T-helper 1 cell treated with Interleukin-12 subunit alpha and Interleukin-12 subunit beta and Interleukin-4 antibody, amounts not matched to agents 30 ng/mL and 1 ng/mL, for 36 hours (primary cell): ENCODE data around the gene SNRNP48. TPM values are rescaled to one million over a fixed set of nuclear protein-coding genes. Genes with fewer than 3 reads are reported as not detected.

Source experiments
- intact Hi-C: fragments of 100-400 bp; cut with micrococcal nuclease; formaldehyde crosslinking; loops from one replicate; pipeline ENCODE4 v1.15.1; 2024
- total RNA-seq: library from RNA; stranded (reverse); gene quantifications from 2 replicates; pipeline ENCODE4 v1.2.3, GENCODE V29; 2022

The SNRNP48 gene
- total RNA-seq, 1 donor from 2014 or later, result 15.2 TPM

DNA sequence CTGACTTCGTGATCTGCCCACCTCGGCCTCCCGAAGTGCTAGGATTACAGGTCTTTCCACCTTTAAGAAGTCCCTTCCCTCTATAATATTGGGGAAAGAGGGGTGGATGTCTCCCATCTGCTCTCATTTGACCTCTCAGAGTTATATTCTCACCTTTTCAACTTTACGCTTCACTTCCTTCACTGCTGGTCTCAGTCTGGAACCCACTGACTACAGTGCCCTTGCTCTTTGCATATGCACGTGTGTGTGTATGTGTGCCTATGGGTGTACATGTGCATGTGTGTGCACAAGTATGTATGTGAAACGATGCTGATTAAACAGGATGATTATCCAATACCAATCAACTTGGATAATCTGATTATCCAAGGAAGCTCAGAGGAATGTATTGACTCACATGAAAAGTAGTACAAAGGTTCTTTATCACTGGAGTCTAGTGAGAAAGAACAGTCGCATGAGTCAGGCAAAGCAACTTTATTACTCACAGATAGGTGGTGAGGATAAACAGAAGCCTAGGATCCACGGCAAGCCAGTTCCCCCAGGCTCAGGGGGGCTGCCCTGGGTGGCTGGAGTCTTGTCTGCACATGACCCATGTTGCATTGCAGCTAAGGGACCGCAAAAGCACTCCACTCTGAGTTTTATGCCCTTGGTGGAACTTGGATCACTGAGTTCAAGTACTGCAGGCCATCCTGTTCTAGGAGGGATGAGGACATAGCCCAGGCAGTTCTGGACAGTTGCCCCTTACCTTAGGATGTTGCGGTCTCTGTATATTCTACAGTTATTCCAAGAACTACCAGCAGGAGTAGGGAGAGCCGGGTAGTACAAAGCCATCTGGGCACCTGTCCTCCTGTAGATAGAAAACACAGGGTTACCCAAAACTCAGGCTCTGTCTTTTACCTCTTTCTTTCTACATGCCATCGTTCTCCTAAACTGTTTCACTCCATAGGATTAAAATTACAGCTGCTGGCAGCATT lies 50.9 kb downstream of the SNRNP48 start:
- intact Hi-C loops, result no loop called here

GRCh38 chr6:7642791-7643190 lies 52.8 kb downstream of the SNRNP48 start:
- intact Hi-C loops, result no loop called here

- intact Hi-C loops, result no loop called here
These were observed 54.4 kb downstream of the SNRNP48 start for GRCh38 chr6:7644417-7644816.

DNA sequence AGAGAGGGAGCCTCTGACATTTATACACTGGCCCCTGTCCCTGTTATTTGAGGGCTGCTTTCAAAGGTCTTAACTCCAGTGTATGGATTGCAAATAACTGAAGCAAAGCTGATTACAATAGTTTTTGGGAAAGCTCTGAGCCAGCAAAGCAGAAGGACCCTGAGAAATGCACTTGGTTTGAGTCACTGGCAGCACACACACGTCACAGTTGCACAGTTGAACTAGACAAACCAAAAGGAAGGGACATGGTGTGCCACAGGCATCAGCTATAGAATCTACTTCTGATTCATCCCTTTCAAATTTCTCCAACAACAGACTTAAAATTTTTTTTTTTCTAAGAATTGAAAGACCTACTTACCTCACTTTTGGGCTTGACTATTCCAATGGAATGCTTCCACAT lies 56.4 kb downstream of the SNRNP48 start:
- intact Hi-C loops, result no loop called here

DNA sequence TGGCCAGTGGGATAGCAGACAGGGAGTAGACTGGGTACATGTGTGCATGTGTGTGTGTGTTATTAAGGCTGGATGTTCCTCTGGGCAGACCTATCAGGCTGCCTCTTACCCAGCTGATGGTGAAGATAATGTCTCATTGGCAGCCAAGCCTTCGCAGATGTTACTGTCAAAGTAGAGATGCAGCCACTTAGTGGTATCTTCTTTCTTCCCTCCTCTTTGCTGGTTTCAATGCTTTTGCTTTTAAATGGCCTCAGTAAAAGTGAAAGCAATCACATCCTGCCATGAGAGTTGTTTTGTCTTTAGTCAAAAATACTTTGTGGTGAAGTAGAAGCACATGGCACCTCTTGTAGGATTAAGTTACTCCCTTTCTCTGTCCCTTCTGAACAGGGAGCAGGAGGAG lies 57.5 kb downstream of the SNRNP48 start:
- intact Hi-C loops, result no loop called here

DNA sequence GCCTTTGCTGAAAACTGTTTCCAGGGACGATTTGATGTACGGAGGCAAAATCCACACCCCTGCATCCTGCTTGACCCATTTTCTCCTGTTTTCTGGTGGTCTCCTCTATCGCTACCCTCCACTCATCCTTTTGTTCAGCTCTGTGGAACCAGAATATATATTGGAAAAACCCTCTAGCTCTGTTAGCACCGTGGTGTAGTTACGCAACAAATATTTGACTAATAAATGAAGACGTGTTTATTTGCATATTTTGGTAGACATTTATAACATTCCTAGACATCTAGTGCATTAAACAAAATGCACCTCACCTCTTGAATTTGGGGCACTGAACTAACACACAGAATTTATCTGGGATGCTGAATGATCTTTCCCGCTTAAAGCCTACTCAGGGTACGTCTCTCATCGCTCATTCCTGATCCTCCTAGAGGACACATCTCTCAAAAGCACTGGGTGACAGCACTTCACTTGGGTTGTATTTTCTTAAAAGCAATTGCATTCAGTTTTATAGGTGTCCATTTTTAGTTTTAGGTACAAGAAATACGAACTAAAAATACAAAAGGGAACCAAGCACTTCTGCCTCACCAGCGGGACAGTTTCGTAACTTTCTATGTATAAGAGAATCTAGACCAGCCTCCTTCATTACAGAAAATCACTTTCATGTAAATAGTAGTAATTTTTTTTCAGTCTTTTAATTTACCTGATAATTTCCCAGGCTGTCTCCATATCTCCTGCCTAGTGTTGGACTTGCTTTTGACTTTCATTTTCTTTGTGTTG lies 59.2 kb downstream of the SNRNP48 start:
- intact Hi-C loops, result no loop called here

- intact Hi-C loops, result no loop called here
These were observed 60.9 kb downstream of the SNRNP48 start for GRCh38 chr6:7650878-7651277.

- intact Hi-C loops, result no loop called here
These were observed 63.0 kb downstream of the SNRNP48 start for GRCh38 chr6:7652957-7653356.

- intact Hi-C loops, result no loop called here
These were observed 66.4 kb downstream of the SNRNP48 start for GRCh38 chr6:7656355-7656754.

DNA sequence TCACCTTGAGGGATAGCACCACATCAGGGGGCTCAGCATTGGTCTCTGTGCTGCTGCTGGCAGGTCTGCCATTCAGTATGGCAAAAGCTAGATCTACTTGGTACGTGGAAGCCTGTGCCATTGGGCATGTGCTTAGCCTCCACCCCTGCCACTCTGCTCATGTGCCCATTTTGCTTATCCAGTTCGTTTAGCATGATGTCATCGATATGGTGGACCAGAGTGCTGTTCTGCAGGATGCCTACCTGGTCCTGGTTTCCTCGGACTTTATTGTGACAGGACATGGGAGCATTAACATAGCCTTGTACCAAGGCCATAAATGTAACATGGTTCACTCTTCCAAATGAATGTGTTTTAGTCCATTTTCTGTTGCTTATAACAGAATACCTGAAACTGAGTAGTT lies 68.5 kb downstream of the SNRNP48 start:
- intact Hi-C loops, result no loop called here

- intact Hi-C loops, result no loop called here
These were observed 71.4 kb downstream of the SNRNP48 start for GRCh38 chr6:7661364-7661763.

Other genes with a start within 250 kb of the SNRNP48 start
- 0.07 TPM in 1 of 2 replicates, not detected in the other for gene CAGE1, start 200.5 kb upstream of the SNRNP48 start, total RNA-seq
- gene RIOK1, start 200.4 kb upstream of the SNRNP48 start, total RNA-seq, result 37.2 and 46.3 TPM in 2 replicates
- 0.10 TPM in 1 of 2 replicates, not detected in the other for gene DSP, start 48.5 kb upstream of the SNRNP48 start, total RNA-seq
- gene BMP6, start 135.9 kb downstream of the SNRNP48 start, total RNA-seq, result 0.10 TPM in 1 of 2 replicates, not detected in the other